Progenitor cell of endocrine pancreas (in vitro differentiated cells): Measurements from ENCODE around the gene FAM222A. TPM values are rescaled to one million over a fixed set of nuclear protein-coding genes. Genes with fewer than 3 reads are reported as not detected.
A peak's percentile ranks its signal among the peaks of the same experiment; 100 is the strongest.

Experiments used
- DNase-seq: peaks from one replicate; pipeline ENCODE4 v3.0.0; 2021; ENCODE audit warnings: low spot score; ENCODE audit not compliant: unreplicated experiment
- H3K27ac Mint-ChIP-seq: 2 replicates; pipeline ENCODE4 v1.8.0; 2021; ENCODE audit warnings: mild to moderate bottlenecking, moderate library complexity, mixed read lengths
- H3K27me3 Mint-ChIP-seq: 2 replicates; pipeline ENCODE4 v1.8.0; 2021; ENCODE audit warnings: mixed read lengths
- H3K36me3 Mint-ChIP-seq: 2 replicates; pipeline ENCODE4 v1.8.0; 2022; ENCODE audit warnings: mixed read lengths; ENCODE audit not compliant: insufficient read depth
- H3K4me1 Mint-ChIP-seq: 2 replicates; pipeline ENCODE4 v1.8.0; 2021; ENCODE audit warnings: low read depth, mixed read lengths
- H3K4me3 Mint-ChIP-seq: 2 replicates; pipeline ENCODE4 v1.8.0; 2021; ENCODE audit warnings: low read depth, mild to moderate bottlenecking, moderate library complexity, mixed read lengths
- H3K9me3 Mint-ChIP-seq: 2 replicates; pipeline ENCODE4 v1.8.0; 2021; ENCODE audit warnings: low read depth, mixed read lengths
- CTCF ChIP-seq: fragments of 200-600 bp; sonication (generic); IDR thresholded peaks from one replicate; pipeline ENCODE4 v1.5.0; 2021; ENCODE audit warnings: antibody characterized with exemption, mild to moderate bottlenecking; ENCODE audit not compliant: unreplicated experiment
- total RNA-seq: library from RNA; stranded (reverse); gene quantifications from 2 replicates; pipeline ENCODE4 v1.2.1, GENCODE V29; 2021

Gene FAM222A
- total RNA-seq, 1 donor from 2014 or later, result 11.6 TPM

GRCh38 chr12:109793411-109793810 is 79.8 kb downstream of the FAM222A start:
- H3K4me3 Mint-ChIP-seq, result no peak overlapping the region
- H3K36me3 Mint-ChIP-seq, result no peaks in the 10 kb centered on the region
- no peak for DNase-seq
- H3K27me3 Mint-ChIP-seq, result no peaks in the 10 kb centered on the region
- H3K27ac Mint-ChIP-seq, result no peak overlapping the region
- TF ChIP-seq CTCF, result no peak
- H3K9me3 Mint-ChIP-seq, result no peaks in the 10 kb centered on the region
- H3K4me1 Mint-ChIP-seq, result no peaks in the 10 kb centered on the region

GRCh38 chr12:109793826-109794501 is 80.3 kb downstream of the FAM222A start:
- no peak for TF ChIP-seq CTCF
- H3K36me3 Mint-ChIP-seq, result no peaks in the 10 kb centered on the region
- H3K9me3 Mint-ChIP-seq, result no peaks in the 10 kb centered on the region
- no peak for DNase-seq
- H3K27me3 Mint-ChIP-seq, result no peaks in the 10 kb centered on the region
- no peaks in the 10 kb centered on the region for H3K4me1 Mint-ChIP-seq
- H3K4me3 Mint-ChIP-seq, result no peak overlapping the region
- no peak overlapping the region for H3K27ac Mint-ChIP-seq

- no peak for TF ChIP-seq CTCF
- no peak overlapping the region for H3K27ac Mint-ChIP-seq
- H3K27me3 Mint-ChIP-seq, result no peaks in the 10 kb centered on the region
- DNase-seq, result no peak
- H3K9me3 Mint-ChIP-seq, result no peaks in the 10 kb centered on the region
- H3K4me3 Mint-ChIP-seq, result no peak overlapping the region
- no peaks in the 10 kb centered on the region for H3K4me1 Mint-ChIP-seq
- H3K36me3 Mint-ChIP-seq, result no peaks in the 10 kb centered on the region
These were observed 81.4 kb downstream of the FAM222A start for GRCh38 chr12:109795023-109795422.

- Mint-ChIP-seq H3K27me3 (no peaks in the 10 kb centered on the region), H3K27ac (no peak overlapping the region), H3K4me1 (no peaks in the 10 kb centered on the region), H3K9me3 (no peaks in the 10 kb centered on the region), H3K4me3 (no peak overlapping the region), H3K36me3 (no peaks in the 10 kb centered on the region)
- TF ChIP-seq CTCF, result no peak
- DNase-seq, result no peak
These were observed 82.4 kb downstream of the FAM222A start for GRCh38 chr12:109796057-109796456.

GRCh38 chr12:109797905-109798669 is 84.5 kb downstream of the FAM222A start:
- TF ChIP-seq CTCF, result peak; percentile 42
- Mint-ChIP-seq H3K27me3 (no peaks in the 10 kb centered on the region), H3K36me3 (no peaks in the 10 kb centered on the region), H3K4me3 (no peak overlapping the region), H3K9me3 (no peaks in the 10 kb centered on the region), H3K4me1 (no peaks in the 10 kb centered on the region), H3K27ac (no peak overlapping the region)
- no peak for DNase-seq
